Measurements from ENCODE around the gene PGC. TPM values are rescaled to one million over a fixed set of nuclear protein-coding genes. Genes with fewer than 3 reads are reported as not detected.

Gene PGC
- total and polyA plus RNA-seq, 4 donors: 19.2 to 1,394 (median 467) TPM

GRCh38 chr6:41781366-41781730 is 34.2 kb upstream of the PGC start:
- H3K27me3 ChIP-seq (ENCODE audit: control insufficient read depth in 3 of 3, insufficient read depth in 3 of 3, low read length in 2 of 3): no peaks in the 10 kb centered on the region
- no peak for TF ChIP-seq CTCF (IDR thresholded peaks at IDR 0.05; ENCODE audit: control extremely low read depth, extremely low read depth)
- no peaks in the 10 kb centered on the region for H3K9me3 ChIP-seq (ENCODE audit: control insufficient read depth in 4 of 4, insufficient read depth in 3 of 4, low read length in 3 of 4)
- 10 to 16% methylated on average over 3 of the region's 3 CpGs for WGBS, 2 donors
- peak overlapping the region; percentile 10 to 64 for H3K27ac ChIP-seq (ENCODE audit: low read depth in 1 of 2, low read length in 1 of 2)
- peaks cover 4 to 37% (median 23%) of the 10 kb centered on the region in 5 donors for H3K4me1 ChIP-seq (ENCODE audit: control insufficient read depth in 5 of 5, insufficient read depth in 5 of 5, low read length in 5 of 5)
- H3K9ac ChIP-seq (ENCODE audit: insufficient read depth in 1 of 2, low read length in 2 of 2): no peak overlapping the region
- H3K4me3 ChIP-seq: no peak overlapping the region
- ATAC-seq (ENCODE audit: insufficient read depth, low FRiP score) (no peak), DNase-seq (peak in 1 of 3 donors; percentile 21)
- H3K36me3 ChIP-seq (ENCODE audit: control insufficient read depth in 4 of 4, insufficient read depth in 4 of 4, low read length in 4 of 4): peaks cover 0 to 6% (median 3%) of the 10 kb centered on the region in 4 donors

GRCh38 chr6:41780551-41781365 is 33.6 kb upstream of the PGC start, which contains the start of gene PRICKLE4:
PRICKLE4 (plus strand) TSS chr6:41780782; CDS start chr6:41783474, 2,692 bp downstream.
- WGBS, 2 donors: 1% methylated on average over 35 to 36 of the region's 36 CpGs
- H3K9me3 ChIP-seq (ENCODE audit: control insufficient read depth in 4 of 4, insufficient read depth in 3 of 4, low read length in 3 of 4): no peaks in the 10 kb centered on the region
- ATAC-seq (ENCODE audit: insufficient read depth, low FRiP score) (peak; percentile 7), DNase-seq (peak; percentile 51 to 76 (median 57))
- peaks cover under 1 to 32% (median 18%) of the 10 kb centered on the region in 5 donors for H3K4me1 ChIP-seq (ENCODE audit: control insufficient read depth in 5 of 5, insufficient read depth in 5 of 5, low read length in 5 of 5)
- no peaks in the 10 kb centered on the region for H3K27me3 ChIP-seq (ENCODE audit: control insufficient read depth in 3 of 3, insufficient read depth in 3 of 3, low read length in 2 of 3)
- peak within 1 kb of the TSS; percentile 44 for H3K4me3 ChIP-seq
- peak within 1 kb of the TSS; percentile 58 to 88 for H3K27ac ChIP-seq (ENCODE audit: low read depth in 1 of 2, low read length in 1 of 2)
- no peak within 1 kb of the TSS for H3K9ac ChIP-seq (ENCODE audit: insufficient read depth in 1 of 2, low read length in 2 of 2)
- H3K36me3 ChIP-seq (ENCODE audit: control insufficient read depth in 4 of 4, insufficient read depth in 4 of 4, low read length in 4 of 4): peaks cover 0 to 9% (median 4%) of the 10 kb centered on the region in 4 donors
- TF ChIP-seq CTCF (IDR thresholded peaks at IDR 0.05; ENCODE audit: control extremely low read depth, extremely low read depth): no peak

GRCh38 chr6:41779788-41780550 is 32.8 kb upstream of the PGC start, which contains the start of gene FRS3:
FRS3 (minus strand) TSS chr6:41779900; CDS start chr6:41776987, 2,913 bp downstream.
- Histone ChIP-seq H3K27me3 (ENCODE audit: control insufficient read depth in 3 of 3, insufficient read depth in 3 of 3, low read length in 2 of 3) (no peaks in the 10 kb centered on the region), H3K4me3 (peak within 1 kb of the TSS; percentile 44), H3K9me3 (ENCODE audit: control insufficient read depth in 4 of 4, insufficient read depth in 3 of 4, low read length in 3 of 4) (no peaks in the 10 kb centered on the region), H3K4me1 (ENCODE audit: control insufficient read depth in 5 of 5, insufficient read depth in 5 of 5, low read length in 5 of 5) (peaks cover 0 to 24% (median 13%) of the 10 kb centered on the region in 5 donors), H3K27ac (ENCODE audit: low read depth in 1 of 2, low read length in 1 of 2) (peak within 1 kb of the TSS; percentile 58 to 88), H3K36me3 (ENCODE audit: control insufficient read depth in 4 of 4, insufficient read depth in 4 of 4, low read length in 4 of 4) (peaks cover 0 to 16% (median 7%) of the 10 kb centered on the region in 4 donors), H3K9ac (ENCODE audit: insufficient read depth in 1 of 2, low read length in 2 of 2) (peak within 1 kb of the TSS in 1 of 2 donors; percentile 81)
- ATAC-seq (ENCODE audit: insufficient read depth, low FRiP score) (peak; percentile 94), DNase-seq (peak; percentile 97 to 99 (median 98))
- TF ChIP-seq CTCF (IDR thresholded peaks at IDR 0.05; ENCODE audit: control extremely low read depth, extremely low read depth): peak; percentile 98
- 0% methylated on average over 57 to 73 of the region's 73 CpGs for WGBS, 2 donors

Data from lung (tissue), 12 donors.